Thyroid gland (tissue), 4 donors: ENCODE data around the gene SLC12A8.

ENCODE experiments used
- CTCF ChIP-seq, 6 experiments: fragments of 200-600 bp in 3 of 6; fragments of 450-650 bp in 3 of 6; sonication (generic) in 3 of 6; IDR thresholded peaks; one replicate each; pipeline ENCODE4 v1.5.1; 2016 to 2019; ENCODE audit warnings: antibody characterized with exemption in 6 of 6, mild to moderate bottlenecking in 2 of 6, inconsistent platforms in 1 of 6, moderate library complexity in 1 of 6
- POLR2A ChIP-seq, 2 donors: fragments of 450-650 bp; IDR thresholded peaks; one replicate each; pipeline ENCODE4 v1.6.1; 2017; ENCODE audit warnings: antibody characterized with exemption in 2 of 2, mild to moderate bottlenecking in 2 of 2, moderate library complexity in 1 of 2

- TF ChIP-seq CTCF (IDR thresholded peaks at IDR 0.05) (no peak), POLR2A (IDR thresholded peaks at IDR 0.05) (no peak)
Measured at GRCh38 chr3:125213946-125214542, 1.5 kb upstream of the SLC12A8 start.
